Keratinocyte (primary cell): Measurements from ENCODE around the gene MKLN1.

Experiments used
- EZH2 ChIP-seq: IDR thresholded peaks from one replicate; pipeline ENCODE4 v1.6.1; 2012; ENCODE audit warnings: inconsistent platforms, mild to moderate bottlenecking, low read length, moderate library complexity
- TF ChIP-seq, protein P1 (sequence below), 3 experiments: IDR thresholded peaks in 1 of 3; conservative IDR thresholded peaks in 1 of 3; optimal IDR thresholded peaks in 1 of 3; 2 replicates in 2 of 3; 3 replicates in 1 of 3; pipeline versions ENCODE3 to v1.5.1; 2011; ENCODE audit warnings: low read length in 3 of 3, mild to moderate bottlenecking in 3 of 3, moderate library complexity in 2 of 3, control low read depth in 1 of 3, inconsistent platforms in 1 of 3; ENCODE audit not compliant: insufficient read depth in 2 of 3; ENCODE audit errors: extremely low read depth in 1 of 3

DNA sequence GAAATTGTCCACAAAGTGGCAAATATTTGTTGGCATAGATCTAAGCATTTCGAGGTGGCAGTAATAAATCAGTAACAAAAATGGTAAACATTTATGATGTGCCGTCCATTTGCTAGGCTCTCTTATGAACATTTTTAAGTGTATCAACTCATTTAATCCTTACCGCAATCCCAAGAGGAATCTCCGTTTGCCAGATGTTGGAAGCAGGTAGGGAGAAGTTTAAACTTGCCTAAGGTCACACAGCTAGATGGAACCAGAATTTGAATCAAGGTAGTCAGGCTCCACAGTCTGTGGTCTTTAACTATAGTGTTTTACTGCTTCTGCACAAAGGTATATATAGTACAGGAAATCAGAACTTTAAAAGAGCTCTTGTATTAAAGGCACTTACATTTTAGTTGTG, 2.6 kb downstream of the MKLN1 start:
- TF ChIP-seq, protein P1, sequence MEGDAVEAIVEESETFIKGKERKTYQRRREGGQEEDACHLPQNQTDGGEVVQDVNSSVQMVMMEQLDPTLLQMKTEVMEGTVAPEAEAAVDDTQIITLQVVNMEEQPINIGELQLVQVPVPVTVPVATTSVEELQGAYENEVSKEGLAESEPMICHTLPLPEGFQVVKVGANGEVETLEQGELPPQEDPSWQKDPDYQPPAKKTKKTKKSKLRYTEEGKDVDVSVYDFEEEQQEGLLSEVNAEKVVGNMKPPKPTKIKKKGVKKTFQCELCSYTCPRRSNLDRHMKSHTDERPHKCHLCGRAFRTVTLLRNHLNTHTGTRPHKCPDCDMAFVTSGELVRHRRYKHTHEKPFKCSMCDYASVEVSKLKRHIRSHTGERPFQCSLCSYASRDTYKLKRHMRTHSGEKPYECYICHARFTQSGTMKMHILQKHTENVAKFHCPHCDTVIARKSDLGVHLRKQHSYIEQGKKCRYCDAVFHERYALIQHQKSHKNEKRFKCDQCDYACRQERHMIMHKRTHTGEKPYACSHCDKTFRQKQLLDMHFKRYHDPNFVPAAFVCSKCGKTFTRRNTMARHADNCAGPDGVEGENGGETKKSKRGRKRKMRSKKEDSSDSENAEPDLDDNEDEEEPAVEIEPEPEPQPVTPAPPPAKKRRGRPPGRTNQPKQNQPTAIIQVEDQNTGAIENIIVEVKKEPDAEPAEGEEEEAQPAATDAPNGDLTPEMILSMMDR (optimal IDR thresholded peaks at IDR 0.05 in 1 of 3, IDR thresholded peaks at IDR 0.05 in 1 of 3, conservative IDR thresholded peaks at IDR 0.05 in 1 of 3; ENCODE audit: extremely low read depth in 1 of 3, insufficient read depth in 2 of 3, low read length in 3 of 3): no peak
- no peak for TF ChIP-seq EZH2
